MM.1S (cell line): ENCODE measurements around the gene GYPC.
"Not testable (repeated sequence)": the region's sequence is repeated elsewhere in the genome, so short reads cannot be mapped to it uniquely, and the experiment has no call there.

Experiments
- DNase-seq: peaks from one replicate; pipeline ENCODE4 v3.0.0-alpha.2; 2015
- H2AFZ ChIP-seq: fragments of 300-600 bp; sonication (generic); 2 replicates; pipeline ENCODE4 v1.6.0; 2016; ENCODE audit warnings: antibody characterized with exemption, low read length
- H3F3A ChIP-seq: fragments of 300-600 bp; sonication (generic); 2 replicates; pipeline ENCODE4 v1.6.1; 2016; ENCODE audit warnings: mild to moderate bottlenecking, antibody characterized with exemption, low read length, moderate library complexity, mixed read lengths; ENCODE audit not compliant: insufficient read depth
- H3K27ac ChIP-seq: fragments of 300-600 bp; sonication (generic); 2 replicates; pipeline ENCODE4 v1.5.1; 2016; ENCODE audit warnings: mild to moderate bottlenecking, low read length
- H3K27me3 ChIP-seq: fragments of 300-600 bp; sonication (generic); replicated peaks from 2 replicates; pipeline ENCODE4 v1.6.0; 2016; ENCODE audit warnings: low read length; ENCODE audit not compliant: insufficient read depth
- H3K36me3 ChIP-seq: fragments of 300-600 bp; sonication (generic); replicated peaks from 2 replicates; pipeline ENCODE4 v1.6.1; 2016; ENCODE audit warnings: mild to moderate bottlenecking, low read length, mixed read lengths; ENCODE audit not compliant: insufficient read depth
- H3K4me1 ChIP-seq: fragments of 300-600 bp; sonication (generic); 2 replicates; pipeline ENCODE4 v1.6.1; 2016; ENCODE audit warnings: low read length, mixed read lengths
- H3K4me2 ChIP-seq: fragments of 300-600 bp; sonication (generic); 2 replicates; pipeline ENCODE4 v1.6.0; 2016; ENCODE audit warnings: low read depth, low read length
- H3K4me3 ChIP-seq: fragments of 300-600 bp; sonication (generic); 2 replicates; pipeline ENCODE4 v1.5.1; 2016; ENCODE audit warnings: low read length, mixed read lengths
- H3K79me2 ChIP-seq: fragments of 300-600 bp; sonication (generic); 2 replicates; pipeline ENCODE4 v1.6.1; 2016; ENCODE audit warnings: mixed run types, low read length, mixed read lengths
- H3K9ac ChIP-seq: fragments of 300-600 bp; sonication (generic); 2 replicates; pipeline ENCODE4 v1.6.1; 2016; ENCODE audit warnings: low read length, mixed read lengths
- H3K9me2 ChIP-seq: fragments of 300-600 bp; sonication (generic); replicated peaks from 2 replicates; pipeline ENCODE4 v1.6.1; 2016; ENCODE audit warnings: mild to moderate bottlenecking, low read length, mixed read lengths; ENCODE audit not compliant: insufficient read depth
- H3K9me3 ChIP-seq: fragments of 300-600 bp; sonication (generic); replicated peaks from 2 replicates; pipeline ENCODE4 v1.6.1; 2016; ENCODE audit warnings: mild to moderate bottlenecking, low read length, mixed read lengths; ENCODE audit not compliant: insufficient read depth
- H4K20me1 ChIP-seq: fragments of 300-600 bp; sonication (generic); 2 replicates; pipeline ENCODE4 v1.6.1; 2016; ENCODE audit warnings: mild to moderate bottlenecking, low read length, moderate library complexity, mixed read lengths; ENCODE audit not compliant: insufficient read depth
- EZH2 ChIP-seq: fragments of 300-600 bp; sonication (generic); optimal IDR thresholded peaks from 2 replicates; pipeline ENCODE3; 2017; ENCODE audit warnings: low read depth, mild to moderate bottlenecking, antibody characterized with exemption, low read length, mixed read lengths
- EZH2phosphoT487 ChIP-seq: fragments of 300-600 bp; sonication (generic); IDR thresholded peaks from 2 replicates; pipeline ENCODE4 v1.6.1; 2018; ENCODE audit warnings: antibody characterized with exemption, low read length
- TF ChIP-seq, protein P1 (sequence below): fragments of 300-600 bp; sonication (generic); IDR thresholded peaks from 2 replicates; pipeline ENCODE4 v1.5.1; 2016; ENCODE audit warnings: antibody characterized with exemption, low read length, mixed read lengths

GYPC gene

DNA sequence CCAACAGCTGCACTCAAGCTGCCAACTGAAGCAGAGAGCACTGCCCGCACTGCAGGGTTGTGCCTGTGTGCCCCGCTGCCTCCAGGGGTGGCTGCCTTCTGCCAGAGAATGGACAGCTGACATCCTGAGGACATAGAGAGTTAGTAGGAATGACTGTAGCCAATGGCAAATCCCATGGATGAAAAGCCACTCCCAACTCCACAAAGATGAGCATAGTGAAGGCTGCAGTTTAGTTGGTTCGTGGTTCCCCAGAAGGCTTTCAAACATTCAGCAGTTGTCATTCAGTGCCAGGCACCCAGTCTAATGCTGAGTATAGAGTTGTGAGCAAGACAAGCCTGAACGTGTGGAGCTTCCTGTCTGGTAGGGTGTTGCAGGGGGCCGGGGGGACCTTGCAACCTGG lies 30.3 kb downstream of the GYPC start:
- no peaks in the 10 kb centered on the region for H3K36me3 ChIP-seq

DNA sequence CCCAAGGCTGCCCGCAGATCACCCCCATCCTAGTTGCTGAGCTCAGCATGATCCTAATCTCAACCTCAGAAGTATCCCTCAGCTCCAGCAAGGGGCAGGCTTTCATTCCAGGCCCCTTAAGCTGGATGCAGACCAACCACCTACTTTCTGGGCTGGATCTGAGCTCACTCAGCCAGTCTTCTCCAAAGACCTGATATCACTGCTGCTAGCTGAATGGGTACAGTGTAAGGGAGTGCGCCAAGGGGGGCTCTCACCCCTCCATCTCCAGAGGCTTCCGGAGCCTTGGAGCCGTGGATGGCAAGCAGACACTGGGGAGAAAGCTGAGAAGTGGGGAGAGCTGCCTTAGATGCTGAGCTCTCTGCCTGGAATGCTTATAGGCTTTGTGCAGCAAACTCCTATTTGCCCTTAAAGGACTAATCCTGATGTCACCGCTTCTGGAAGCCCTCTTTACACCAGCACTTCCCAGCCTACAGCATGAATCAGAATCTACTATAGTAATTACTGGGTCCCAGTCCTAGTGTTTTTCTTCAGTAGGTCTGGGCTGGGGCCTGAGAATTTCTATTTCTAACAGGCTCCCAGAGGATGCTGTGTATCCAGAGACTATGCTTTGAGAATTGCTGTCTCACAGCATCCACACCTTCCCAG lies 31.0 kb downstream of the GYPC start:
- Histone ChIP-seq H4K20me1 (no peaks in the 10 kb centered on the region), H3K9ac (no peak overlapping the region), H3K79me2 (peaks cover 9% of the 10 kb centered on the region; the same call in 1 of the 2 replicates), H3K27ac (no peak overlapping the region), H3F3A (no peaks in the 10 kb centered on the region), H3K9me2 (no peaks in the 10 kb centered on the region), H3K4me3 (no peak overlapping the region), H3K4me1 (no peaks in the 10 kb centered on the region), H3K4me2 (no peak overlapping the region), H3K36me3 (no peaks in the 10 kb centered on the region), H3K27me3 (no peaks in the 10 kb centered on the region), H3K9me3 (no peaks in the 10 kb centered on the region), H2AFZ (no peak overlapping the region)
- no peak for TF ChIP-seq EZH2
- TF ChIP-seq EZH2phosphoT487 = no peak
- TF ChIP-seq, protein P1, sequence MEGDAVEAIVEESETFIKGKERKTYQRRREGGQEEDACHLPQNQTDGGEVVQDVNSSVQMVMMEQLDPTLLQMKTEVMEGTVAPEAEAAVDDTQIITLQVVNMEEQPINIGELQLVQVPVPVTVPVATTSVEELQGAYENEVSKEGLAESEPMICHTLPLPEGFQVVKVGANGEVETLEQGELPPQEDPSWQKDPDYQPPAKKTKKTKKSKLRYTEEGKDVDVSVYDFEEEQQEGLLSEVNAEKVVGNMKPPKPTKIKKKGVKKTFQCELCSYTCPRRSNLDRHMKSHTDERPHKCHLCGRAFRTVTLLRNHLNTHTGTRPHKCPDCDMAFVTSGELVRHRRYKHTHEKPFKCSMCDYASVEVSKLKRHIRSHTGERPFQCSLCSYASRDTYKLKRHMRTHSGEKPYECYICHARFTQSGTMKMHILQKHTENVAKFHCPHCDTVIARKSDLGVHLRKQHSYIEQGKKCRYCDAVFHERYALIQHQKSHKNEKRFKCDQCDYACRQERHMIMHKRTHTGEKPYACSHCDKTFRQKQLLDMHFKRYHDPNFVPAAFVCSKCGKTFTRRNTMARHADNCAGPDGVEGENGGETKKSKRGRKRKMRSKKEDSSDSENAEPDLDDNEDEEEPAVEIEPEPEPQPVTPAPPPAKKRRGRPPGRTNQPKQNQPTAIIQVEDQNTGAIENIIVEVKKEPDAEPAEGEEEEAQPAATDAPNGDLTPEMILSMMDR = no peak
- DNase-seq = no peak

More for the DNA sequence above, 30.3 kb downstream of the GYPC start:
- Histone ChIP-seq H2AFZ (no peak overlapping the region), H3K9me2 (no peaks in the 10 kb centered on the region), H3K9ac (no peak overlapping the region), H3K4me3 (no peak overlapping the region), H3K9me3 (no peaks in the 10 kb centered on the region), H3K27me3 (no peaks in the 10 kb centered on the region), H3K4me2 (no peak overlapping the region), H3K4me1 (no peaks in the 10 kb centered on the region), H3F3A (no peaks in the 10 kb centered on the region), H4K20me1 (no peaks in the 10 kb centered on the region), H3K79me2 (peaks cover 9% of the 10 kb centered on the region; the same call in 1 of the 2 replicates), H3K27ac (no peak overlapping the region)
- DNase-seq = no peak
- TF ChIP-seq, protein P1 = no peak
- no peak for TF ChIP-seq EZH2phosphoT487

DNA sequence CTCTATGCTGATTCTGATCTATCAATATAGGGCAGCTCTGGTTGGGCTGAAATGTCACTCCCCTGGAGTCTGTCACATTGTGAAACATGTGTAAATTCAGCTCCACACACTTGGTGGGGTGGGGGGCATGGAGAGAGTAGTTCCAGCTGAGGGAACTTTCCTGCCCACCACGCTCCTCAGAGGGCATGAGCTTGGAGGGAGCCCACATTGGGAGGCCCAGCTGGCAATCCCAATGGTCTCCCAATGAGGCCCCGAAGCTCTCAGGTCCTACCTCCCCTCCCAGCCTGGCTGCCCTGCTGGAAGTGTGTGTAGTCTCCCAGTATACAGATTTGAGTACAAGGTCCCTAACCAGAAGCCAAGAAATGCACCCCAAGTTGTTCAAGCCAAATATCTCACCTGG lies 31.5 kb downstream of the GYPC start:
- Histone ChIP-seq H3K9me3 (no peaks in the 10 kb centered on the region), H3K27me3 (no peaks in the 10 kb centered on the region), H3K79me2 (peaks cover 5% of the 10 kb centered on the region; the same call in 1 of the 2 replicates), H2AFZ (no peak overlapping the region), H3K4me1 (no peaks in the 10 kb centered on the region), H3K36me3 (no peaks in the 10 kb centered on the region), H3K9ac (no peak overlapping the region), H3K27ac (no peak overlapping the region), H3K4me2 (no peak overlapping the region), H3K9me2 (no peaks in the 10 kb centered on the region), H3K4me3 (no peak overlapping the region), H3F3A (no peaks in the 10 kb centered on the region), H4K20me1 (no peaks in the 10 kb centered on the region)
- TF ChIP-seq, protein P1 = no peak
- no peak for TF ChIP-seq EZH2
- no peak for TF ChIP-seq EZH2phosphoT487
- DNase-seq = no peak

- not testable (repeated sequence) for H3F3A ChIP-seq, H3K4me1 ChIP-seq, H3K36me3 ChIP-seq, H3K4me2 ChIP-seq, H2AFZ ChIP-seq, DNase-seq, H3K27ac ChIP-seq, H3K79me2 ChIP-seq, H4K20me1 ChIP-seq, H3K9me2 ChIP-seq, H3K27me3 ChIP-seq, H3K4me3 ChIP-seq, H3K9ac ChIP-seq, H3K9me3 ChIP-seq
Measured at GRCh38 chr2:126688594-126688993, 32.6 kb downstream of the GYPC start.

- H3K9me2 ChIP-seq, H3K36me3 ChIP-seq, H3K4me3 ChIP-seq, H3K27me3 ChIP-seq, DNase-seq, H3K4me1 ChIP-seq, H3F3A ChIP-seq, H2AFZ ChIP-seq, H3K9me3 ChIP-seq, H3K9ac ChIP-seq, H3K27ac ChIP-seq, H3K79me2 ChIP-seq, H4K20me1 ChIP-seq, H3K4me2 ChIP-seq: not testable (repeated sequence)
Measured at GRCh38 chr2:126692241-126692640, 36.3 kb downstream of the GYPC start.
